Heart right ventricle (tissue), 16 donors: ENCODE data around the gene SLC25A47. TPM values are rescaled to one million over a fixed set of nuclear protein-coding genes. Genes with fewer than 3 reads are reported as not detected.

Experiments used
- ATAC-seq, 8 donors: fragments of 200-7000 bp; cut with Tn5 transposase; one replicate each; pipeline ENCODE4 v1.9.1; 2020; ENCODE audit warnings: mild to moderate bottlenecking in 8 of 8, moderate library complexity in 8 of 8, moderate number of reproducible peaks in 1 of 8
- DNase-seq, 2 donors: peaks; one replicate each; pipeline ENCODE4 v3.0.0-alpha.2; 2020
- H3K27ac ChIP-seq, 10 donors: fragments of 200-600 bp; sonication (generic) in 2 of 10; one replicate each; pipeline versions ENCODE4 v1.5.0 to v1.8.0; 2020 to 2022; ENCODE audit warnings: mild to moderate bottlenecking in 3 of 10
- H3K27me3 ChIP-seq, 7 donors: fragments of 200-600 bp; one replicate each; pipeline ENCODE4 v1.8.0; 2021 to 2022; ENCODE audit warnings: mild to moderate bottlenecking in 2 of 7
- H3K36me3 ChIP-seq, 9 donors: fragments of 200-600 bp; sonication (generic) in 1 of 9; one replicate each; pipeline versions ENCODE4 v1.5.0 to v1.8.0; 2020 to 2022; ENCODE audit warnings: mild to moderate bottlenecking in 2 of 9
- H3K4me1 ChIP-seq, 9 donors: fragments of 200-600 bp; sonication (generic) in 1 of 9; one replicate each; pipeline versions ENCODE4 v1.5.0 to v1.8.0; 2020 to 2022; ENCODE audit warnings: mild to moderate bottlenecking in 4 of 9
- H3K4me3 ChIP-seq, 10 donors: fragments of 200-600 bp; sonication (generic) in 2 of 10; one replicate each; pipeline versions ENCODE4 v1.5.0 to v1.8.0; 2020 to 2022; ENCODE audit warnings: mild to moderate bottlenecking in 7 of 10, moderate library complexity in 2 of 10
- H3K9me3 ChIP-seq, 11 donors: fragments of 200-600 bp in 10 of 11; sonication (generic) in 2 of 11; one replicate each; pipeline versions ENCODE4 v1.5.0 to v1.8.0; 2013 to 2022; ENCODE audit warnings: mild to moderate bottlenecking in 2 of 11, control low read depth in 1 of 11, moderate library complexity in 1 of 11
- WGBS, 2 donors: extraction: QIAGEN DNeasy Blood & Tissue Kit; methylation state at CpG; one replicate each; pipeline ENCODE4 v1.1.7; 2013; ENCODE audit warnings: inconsistent platforms in 1 of 2; 5-methylcytosine and 5-hydroxymethylcytosine counted together
- intact Hi-C, 10 donors: fragments of 100-400 bp; cut with DNase I; formaldehyde crosslinking; loops; one replicate each; pipeline versions ENCODE4 v1.11.1 to v1.14.2; 2022
- polyA plus RNA-seq, 2 donors: library from polyadenylated mRNA; stranded (reverse); fragments of 200-250 nt; gene quantifications; one replicate each; pipeline ENCODE4 v1.2.3, GENCODE V29; 2013
- total RNA-seq, 10 donors: library from RNA; stranded (reverse); fragmentation: NEBNext Ultra II Directional in 3 of 10; extraction: Animal tissue kit (Norgen Biotek cat#: 25700) in 3 of 10; gene quantifications; one replicate each; pipeline versions ENCODE4 v1.2.1 to v1.2.4, GENCODE V29; 2021 to 2023
- TF ChIP-seq, protein P1 (sequence below), 9 donors: fragments of 200-600 bp; sonication (generic) in 2 of 9; IDR thresholded peaks; one replicate each; pipeline versions ENCODE4 v1.5.0 to v1.8.0; 2021 to 2022; ENCODE audit warnings: antibody characterized with exemption in 9 of 9, mild to moderate bottlenecking in 5 of 9, moderate library complexity in 1 of 9
- donor health status: Arrhythmogenic right ventricular cardiomyopathy.
- donor health status: ischemic (EF 13 %, LVEDD 7.1; RV severe dilation, severe dysfunction).
- donor health status: healthy with polysubstance abuse.
- donor health status: DM: no; HTN: yes; CAD: no.
- donor health status: DM: no; HTN: no; CAD: no.
- donor health status: ischemic (EF 25% LVEDD 6.9; RV normal size, moderate dysfunction).
- donor health status: ischemic (EF 25% LVEDD 5.7; RV mildly dilated, moderate dysfunction).
- donor health status: healthy.
- donor health status: DM: yes; HTN: yes; CAD: no.
- donor health status: Ischemic cardiomyopathy.
- donor health status: ischemic (EF 35%, LVEDD 5.7; RV mildly dilated, moderate dysfunction).
- donor health status: nonischemic (EF 11% LVEDD 7.7; RV severe dilation, severe dysfunction).
- donor health status: DM: yes; HTN: yes; CAD: no.
- donor health status: PGD.
- donor health status: ischemic (EF 29% LVEDD 5.4; RV normal size, mild dysfunction).
- donor health status: nonischemic (EF 23%, LVEDD 6.1; RV moderate dilation, normal function).

Gene SLC25A47
- total and polyA plus RNA-seq, 12 donors, result not detected

DNA sequence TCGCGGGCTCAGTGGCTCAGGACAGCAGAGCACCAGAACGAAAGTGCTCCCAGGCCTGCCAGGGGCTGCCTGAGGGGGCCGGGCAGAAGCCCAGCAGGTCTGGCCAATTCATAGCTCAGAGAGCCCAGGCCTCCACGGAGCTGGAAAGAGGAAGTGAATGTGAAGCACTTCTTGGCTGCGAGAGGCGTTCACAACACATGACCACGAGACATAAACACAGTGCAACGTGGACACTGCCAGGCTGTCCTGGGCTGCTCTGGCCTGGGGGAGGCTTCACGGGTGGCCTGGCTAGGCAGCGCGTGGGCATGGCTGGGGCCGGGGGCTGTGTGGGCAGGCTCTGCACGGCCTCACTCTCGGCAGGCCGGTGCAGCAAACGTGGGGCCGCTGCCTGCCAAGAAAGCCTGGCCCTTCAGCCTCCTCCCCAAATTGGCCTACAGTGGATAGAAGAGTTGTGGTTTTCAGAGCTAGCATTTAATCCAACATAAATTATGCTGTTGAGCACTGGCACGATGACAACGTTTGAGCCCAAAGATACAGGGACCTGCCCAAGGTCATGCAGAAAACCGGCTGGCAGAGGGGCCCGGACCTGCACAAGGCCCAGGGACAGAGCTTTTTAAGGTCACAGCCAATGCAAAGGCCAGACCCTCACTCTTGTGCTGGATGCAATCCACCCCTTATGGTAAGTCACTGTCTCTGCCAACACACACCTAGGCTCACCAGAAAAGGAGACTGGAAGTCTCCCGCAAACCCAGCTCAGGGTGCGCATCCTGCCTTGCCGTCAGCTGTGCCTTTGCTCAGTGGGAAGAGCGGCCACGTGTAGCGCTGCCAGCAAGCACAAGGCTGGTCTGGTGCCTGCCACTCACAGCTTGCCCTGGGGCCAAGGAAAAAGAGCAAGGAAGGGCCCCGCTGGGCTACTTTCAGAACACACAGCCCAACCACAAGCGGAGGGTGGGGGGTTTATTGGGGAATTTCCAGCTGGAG is 25.5 kb upstream of the SLC25A47 start:
- Histone ChIP-seq H3K4me3 (peak overlapping the region in 5 of 10 donors; percentile 11 to 36 (median 29)), H3K27me3 (no peaks in the 10 kb centered on the region), H3K36me3 (peaks cover 0 to 14% (median 0%) of the 10 kb centered on the region in 9 donors), H3K27ac (peak overlapping the region; percentile 35 to 82 (median 70)), H3K4me1 (peaks cover 11 to 57% (median 34%) of the 10 kb centered on the region in 9 donors), H3K9me3 (no peaks in the 10 kb centered on the region)
- DNase-seq (peak; percentile 78 to 80), ATAC-seq (peak; percentile 86 to 94 (median 89))
- 38 to 46% methylated on average over 30 of the region's 30 CpGs for WGBS, 2 donors
- intact Hi-C loops, result no loop called here
- TF ChIP-seq, protein P1, sequence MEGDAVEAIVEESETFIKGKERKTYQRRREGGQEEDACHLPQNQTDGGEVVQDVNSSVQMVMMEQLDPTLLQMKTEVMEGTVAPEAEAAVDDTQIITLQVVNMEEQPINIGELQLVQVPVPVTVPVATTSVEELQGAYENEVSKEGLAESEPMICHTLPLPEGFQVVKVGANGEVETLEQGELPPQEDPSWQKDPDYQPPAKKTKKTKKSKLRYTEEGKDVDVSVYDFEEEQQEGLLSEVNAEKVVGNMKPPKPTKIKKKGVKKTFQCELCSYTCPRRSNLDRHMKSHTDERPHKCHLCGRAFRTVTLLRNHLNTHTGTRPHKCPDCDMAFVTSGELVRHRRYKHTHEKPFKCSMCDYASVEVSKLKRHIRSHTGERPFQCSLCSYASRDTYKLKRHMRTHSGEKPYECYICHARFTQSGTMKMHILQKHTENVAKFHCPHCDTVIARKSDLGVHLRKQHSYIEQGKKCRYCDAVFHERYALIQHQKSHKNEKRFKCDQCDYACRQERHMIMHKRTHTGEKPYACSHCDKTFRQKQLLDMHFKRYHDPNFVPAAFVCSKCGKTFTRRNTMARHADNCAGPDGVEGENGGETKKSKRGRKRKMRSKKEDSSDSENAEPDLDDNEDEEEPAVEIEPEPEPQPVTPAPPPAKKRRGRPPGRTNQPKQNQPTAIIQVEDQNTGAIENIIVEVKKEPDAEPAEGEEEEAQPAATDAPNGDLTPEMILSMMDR (IDR thresholded peaks at IDR 0.05), result no peak

DNA sequence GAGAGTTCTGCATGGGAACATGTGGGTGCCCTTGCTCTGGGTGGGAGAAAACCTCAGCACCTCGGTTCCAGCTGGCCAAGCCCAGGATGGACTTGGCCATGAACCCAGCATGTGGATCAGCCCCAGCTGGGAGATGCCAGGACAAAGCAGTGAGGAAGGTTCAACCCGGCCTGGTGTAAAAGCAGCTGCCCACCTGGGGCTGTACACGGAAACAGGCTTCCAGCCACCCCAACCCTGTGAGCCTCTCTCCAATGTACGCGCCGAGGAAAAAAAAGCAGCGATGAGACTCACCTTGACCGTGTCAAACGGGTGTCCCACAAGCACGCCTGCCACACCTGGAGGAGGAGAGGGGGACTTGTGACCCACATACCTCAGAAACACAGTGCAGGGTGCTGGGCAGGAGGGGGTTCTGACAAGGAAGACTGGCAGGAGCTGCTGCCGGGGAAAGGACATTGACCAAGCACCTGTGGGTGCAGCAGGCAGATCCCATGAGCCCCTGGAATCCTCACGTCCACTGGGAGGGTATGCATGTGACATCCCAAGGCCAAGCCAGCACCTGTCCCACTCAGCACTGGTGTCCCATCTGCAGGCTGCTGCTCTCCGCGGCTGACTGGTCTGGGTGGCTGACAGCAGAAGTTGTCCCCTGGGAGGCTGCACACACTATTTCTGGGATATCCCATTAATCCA is 24.4 kb upstream of the SLC25A47 start:
- DNase-seq, result no peak
- H3K9me3 ChIP-seq, result no peaks in the 10 kb centered on the region
- no peaks in the 10 kb centered on the region for H3K27me3 ChIP-seq
- WGBS, 2 donors, result 86% methylated on average over 14 of the region's 14 CpGs
- H3K4me3 ChIP-seq, result no peak overlapping the region
- peaks cover 0 to 7% (median 0%) of the 10 kb centered on the region in 9 donors for H3K36me3 ChIP-seq
- intact Hi-C loops, result no loop called here
- H3K27ac ChIP-seq, result peak overlapping the region in 2 of 10 donors; percentile 79 to 82
- TF ChIP-seq, protein P1 (IDR thresholded peaks at IDR 0.05), result no peak
- no peak for ATAC-seq
- peaks cover 11 to 61% (median 37%) of the 10 kb centered on the region in 9 donors for H3K4me1 ChIP-seq

DNA sequence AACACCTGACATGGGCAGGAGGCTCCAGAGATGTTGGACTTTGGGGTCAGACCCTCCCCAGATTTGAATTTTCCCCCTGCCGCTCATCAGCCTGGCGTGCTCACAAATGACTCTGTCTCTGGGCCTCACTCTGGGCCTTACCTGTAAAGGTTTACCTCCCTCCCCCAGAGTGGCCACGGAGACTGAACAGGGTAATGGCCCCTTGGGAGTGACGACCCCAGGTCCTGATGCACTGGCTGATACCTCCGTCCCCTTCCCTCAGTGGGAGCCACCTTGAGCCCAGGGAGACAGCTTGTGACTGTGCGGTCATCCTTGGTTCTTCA is 23.9 kb upstream of the SLC25A47 start:
- no peak for DNase-seq
- no peak overlapping the region for H3K27ac ChIP-seq

GRCh38 chr14:100302616-100303015 is 20.5 kb upstream of the SLC25A47 start:
- Histone ChIP-seq H3K9me3 (no peaks in the 10 kb centered on the region), H3K4me3 (no peak overlapping the region), H3K27ac (peak overlapping the region in 2 of 10 donors; percentile 19 to 28), H3K36me3 (peaks cover 0 to 7% (median 0%) of the 10 kb centered on the region in 9 donors), H3K27me3 (no peaks in the 10 kb centered on the region), H3K4me1 (peaks cover 9 to 56% (median 41%) of the 10 kb centered on the region in 9 donors)
- no peak for ATAC-seq
- no peak for DNase-seq
- intact Hi-C loops, result loop anchor here in 3 of 10 donors (5.0 to 10.0 kb wide), 2 partner anchors 55 to 72 kb away; partner anchors contain the start of gene WDR25 (in 2 of the 3)
- WGBS, 2 donors, result 42 to 43% methylated on average over 2 of the region's 2 CpGs
- TF ChIP-seq, protein P1 (IDR thresholded peaks at IDR 0.05), result no peak

More for the DNA sequence above, 23.9 kb upstream of the SLC25A47 start:
- H3K4me1 ChIP-seq, result peaks cover 11 to 61% (median 37%) of the 10 kb centered on the region in 9 donors
- intact Hi-C loops, result no loop called here
- no peaks in the 10 kb centered on the region for H3K9me3 ChIP-seq
- H3K4me3 ChIP-seq, result no peak overlapping the region
- WGBS, 2 donors, result 92 to 93% methylated on average over 6 of the region's 6 CpGs
- no peaks in the 10 kb centered on the region for H3K27me3 ChIP-seq
- ATAC-seq, result no peak
- peaks cover 0 to 7% (median 0%) of the 10 kb centered on the region in 9 donors for H3K36me3 ChIP-seq
- TF ChIP-seq, protein P1 (IDR thresholded peaks at IDR 0.05), result no peak
